GM12873 (cell line): ENCODE data around the gene DIDO1.

Experiments used
- CTCF ChIP-seq: IDR thresholded peaks from 2 replicates; pipeline ENCODE4 v1.5.1; 2012; ENCODE audit warnings: low read depth, mild to moderate bottlenecking, moderate library complexity, low read length, control low read depth; ENCODE audit not compliant: insufficient read depth; ENCODE audit errors: missing control alignments

DIDO1 gene

GRCh38 chr20:62950741-62951140, 24.4 kb upstream of the DIDO1 start:
- TF ChIP-seq CTCF = no peak

GRCh38 chr20:62949962-62950361, 23.7 kb upstream of the DIDO1 start:
- no peak for TF ChIP-seq CTCF

GRCh38 chr20:62949153-62949821, 23.0 kb upstream of the DIDO1 start:
- no peak for TF ChIP-seq CTCF

- TF ChIP-seq CTCF = no peak
Observed at GRCh38 chr20:62947532-62948300, 21.4 kb upstream of the DIDO1 start.

- no peak for TF ChIP-seq CTCF
Observed at GRCh38 chr20:62946918-62947317, 20.6 kb upstream of the DIDO1 start.

GRCh38 chr20:62945771-62946339, 19.6 kb upstream of the DIDO1 start:
- no peak for TF ChIP-seq CTCF

- TF ChIP-seq CTCF = no peak
Observed at GRCh38 chr20:62944746-62945145, 18.4 kb upstream of the DIDO1 start.
